Activated CD8-positive, alpha-beta memory T cell treated with anti-CD3 and anti-CD28 coated beads for 1 hour (primary cell): Measurements from ENCODE around the gene PNMA6E.
"Not testable (repeated sequence)": the region's sequence is repeated elsewhere in the genome, so short reads cannot be mapped to it uniquely, and the experiment has no call there.

Experiments used
- DNase-seq, 2 donors: peaks; one replicate each; pipeline ENCODE4 v3.0.0-alpha.2; 2020; ENCODE audit warnings: low read depth in 1 of 2; ENCODE audit errors: extremely low read depth in 1 of 2

Gene PNMA6E

GRCh38 chrX:153387987-153388721, 13.0 kb downstream of the PNMA6E start:
- DNase-seq: no peak

- DNase-seq: no peak
These were observed 13.8 kb downstream of the PNMA6E start for GRCh38 chrX:153387345-153387744.

GRCh38 chrX:153386097-153386496, 15.1 kb downstream of the PNMA6E start:
- DNase-seq: no peak

GRCh38 chrX:153384973-153385372, 16.2 kb downstream of the PNMA6E start:
- DNase-seq: not testable (repeated sequence)

GRCh38 chrX:153384390-153384789, 16.8 kb downstream of the PNMA6E start:
- no peak for DNase-seq

GRCh38 chrX:153382563-153383482, 18.3 kb downstream of the PNMA6E start:
- DNase-seq: no peak

GRCh38 chrX:153381684-153382532, 19.2 kb downstream of the PNMA6E start:
- DNase-seq: no peak

GRCh38 chrX:153380691-153381090, 20.5 kb downstream of the PNMA6E start:
- DNase-seq: no peak

GRCh38 chrX:153379971-153380581, 21.1 kb downstream of the PNMA6E start:
- no peak for DNase-seq

GRCh38 chrX:153379508-153379907, 21.6 kb downstream of the PNMA6E start:
- no peak for DNase-seq

GRCh38 chrX:153378607-153379006, 22.5 kb downstream of the PNMA6E start:
- DNase-seq: no peak

- no peak for DNase-seq
These were observed 23.4 kb downstream of the PNMA6E start for GRCh38 chrX:153377727-153378126.

- no peak for DNase-seq
These were observed 25.6 kb downstream of the PNMA6E start for GRCh38 chrX:153375571-153375970.

- no peak for DNase-seq
These were observed 26.7 kb downstream of the PNMA6E start for GRCh38 chrX:153374426-153374825.

- DNase-seq: no peak
These were observed 28.2 kb downstream of the PNMA6E start for GRCh38 chrX:153372949-153373348.

- DNase-seq: no peak
These were observed 29.9 kb downstream of the PNMA6E start for GRCh38 chrX:153371256-153371655.

- no peak for DNase-seq
These were observed 30.7 kb downstream of the PNMA6E start for GRCh38 chrX:153370293-153371055.

GRCh38 chrX:153366878-153367538, 34.1 kb downstream of the PNMA6E start:
- no peak for DNase-seq

- DNase-seq: no peak
These were observed 35.0 kb downstream of the PNMA6E start for GRCh38 chrX:153366119-153366518.
